Peyer's patch (tissue), 4 donors: ENCODE measurements around the gene CCL16. TPM values are rescaled to one million over a fixed set of nuclear protein-coding genes. Genes with fewer than 3 reads are reported as not detected.

Experiments
- DNase-seq, 3 donors: peaks; one replicate each; pipeline ENCODE4 v3.0.0-alpha.2; 2017 to 2019
- H3K27ac ChIP-seq, 4 donors: fragments of 200-600 bp; sonication (generic); one replicate each; pipeline ENCODE4 v1.5.1; 2016 to 2019
- H3K27me3 ChIP-seq, 2 donors: fragments of 200-600 bp; sonication (generic); one replicate each; pipeline ENCODE4 v1.5.1; 2019
- H3K36me3 ChIP-seq, 3 donors: fragments of 200-600 bp; sonication (generic); one replicate each; pipeline ENCODE4 v1.5.1; 2016 to 2019
- H3K4me1 ChIP-seq, 4 donors: fragments of 200-600 bp; sonication (generic); one replicate each; pipeline ENCODE4 v1.5.1; 2016 to 2019
- H3K4me3 ChIP-seq, 4 donors: fragments of 200-600 bp; sonication (generic); 1 replicate in 3 of 4; 2 replicates in 1 of 4; pipeline ENCODE4 v1.5.1; 2016 to 2019; ENCODE audit warnings: mild to moderate bottlenecking in 1 of 4
- H3K9me3 ChIP-seq, 4 donors: fragments of 200-600 bp; sonication (generic); one replicate each; pipeline ENCODE4 v1.5.1; 2016 to 2019; ENCODE audit warnings: mild to moderate bottlenecking in 1 of 4
- POLR2A ChIP-seq, 2 donors: fragments of 450-650 bp; IDR thresholded peaks; one replicate each; pipeline ENCODE4 v1.5.1; 2017; ENCODE audit warnings: antibody characterized with exemption in 2 of 2, mild to moderate bottlenecking in 2 of 2, moderate library complexity in 2 of 2
- total RNA-seq, 4 donors: library from RNA; depleted of rRNA; stranded (reverse); fragments of >200 nt; gene quantifications; one replicate each; pipeline ENCODE4 v1.1.0, GENCODE V29; 2016
- TF ChIP-seq, protein P1 (sequence below), 6 experiments: fragments of 450-650 bp in 4 of 6; fragments of 200-600 bp in 2 of 6; sonication (generic) in 1 of 6; IDR thresholded peaks; one replicate each; pipeline ENCODE4 v1.5.1; 2017 to 2019; ENCODE audit warnings: antibody characterized with exemption in 6 of 6, mild to moderate bottlenecking in 3 of 6, moderate library complexity in 1 of 6

The CCL16 gene
- total RNA-seq, 4 donors from 2014 or later, result 0.54 to 1.1 TPM; not detected in 2

DNA sequence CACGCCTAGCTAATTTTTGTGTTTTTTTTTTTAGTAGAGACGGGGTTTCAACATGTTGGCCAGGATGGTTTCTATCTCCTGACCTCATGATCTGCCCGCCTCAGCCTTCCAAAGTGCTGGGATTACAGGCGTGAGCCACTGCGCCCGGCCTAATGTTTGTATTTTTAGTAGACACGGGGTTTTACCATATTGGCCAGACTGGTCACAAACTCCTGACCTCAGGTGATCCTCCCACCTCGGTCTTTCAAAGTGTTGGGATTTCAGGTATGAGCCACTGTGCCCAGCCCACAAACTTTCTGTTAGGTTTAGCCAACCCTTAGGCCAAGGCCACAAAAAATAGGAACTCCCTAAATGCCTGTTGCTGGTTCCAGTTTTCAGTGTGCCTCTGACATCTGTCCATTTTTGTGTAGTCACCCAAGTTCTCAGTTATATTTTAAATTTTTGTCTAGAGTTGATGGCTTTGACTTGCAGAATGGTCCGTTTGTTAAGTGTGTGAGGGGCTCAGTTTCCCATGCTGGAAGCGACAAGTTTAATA is 12.7 kb downstream of the CCL16 start:
- TF ChIP-seq, protein P1, sequence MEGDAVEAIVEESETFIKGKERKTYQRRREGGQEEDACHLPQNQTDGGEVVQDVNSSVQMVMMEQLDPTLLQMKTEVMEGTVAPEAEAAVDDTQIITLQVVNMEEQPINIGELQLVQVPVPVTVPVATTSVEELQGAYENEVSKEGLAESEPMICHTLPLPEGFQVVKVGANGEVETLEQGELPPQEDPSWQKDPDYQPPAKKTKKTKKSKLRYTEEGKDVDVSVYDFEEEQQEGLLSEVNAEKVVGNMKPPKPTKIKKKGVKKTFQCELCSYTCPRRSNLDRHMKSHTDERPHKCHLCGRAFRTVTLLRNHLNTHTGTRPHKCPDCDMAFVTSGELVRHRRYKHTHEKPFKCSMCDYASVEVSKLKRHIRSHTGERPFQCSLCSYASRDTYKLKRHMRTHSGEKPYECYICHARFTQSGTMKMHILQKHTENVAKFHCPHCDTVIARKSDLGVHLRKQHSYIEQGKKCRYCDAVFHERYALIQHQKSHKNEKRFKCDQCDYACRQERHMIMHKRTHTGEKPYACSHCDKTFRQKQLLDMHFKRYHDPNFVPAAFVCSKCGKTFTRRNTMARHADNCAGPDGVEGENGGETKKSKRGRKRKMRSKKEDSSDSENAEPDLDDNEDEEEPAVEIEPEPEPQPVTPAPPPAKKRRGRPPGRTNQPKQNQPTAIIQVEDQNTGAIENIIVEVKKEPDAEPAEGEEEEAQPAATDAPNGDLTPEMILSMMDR (IDR thresholded peaks at IDR 0.05), result no peak
- TF ChIP-seq POLR2A (IDR thresholded peaks at IDR 0.05), result no peak
- Histone ChIP-seq H3K27ac (no peak overlapping the region), H3K27me3 (no peaks in the 10 kb centered on the region)

DNA sequence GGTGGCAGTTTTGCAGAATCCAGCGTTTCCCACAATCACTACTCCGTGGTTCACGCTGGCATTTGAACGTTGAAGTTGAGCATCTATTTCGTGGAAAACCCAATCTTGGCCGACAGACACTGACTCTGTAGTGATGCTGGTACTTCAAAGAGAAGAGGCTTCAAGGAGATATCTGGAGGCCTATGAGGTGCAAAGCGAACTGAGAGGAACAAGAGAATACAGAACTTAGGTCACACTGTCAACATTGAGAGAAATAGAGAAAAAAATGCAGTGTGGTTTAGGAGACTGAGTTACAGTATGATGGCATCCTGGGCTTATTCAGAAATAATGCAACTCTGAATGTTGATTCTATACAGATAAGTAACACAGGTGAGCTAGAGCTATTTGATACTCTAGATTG is 16.0 kb downstream of the CCL16 start:
- Histone ChIP-seq H3K27me3 (no peaks in the 10 kb centered on the region), H3K36me3 (no peaks in the 10 kb centered on the region), H3K4me3 (no peak overlapping the region), H3K9me3 (no peaks in the 10 kb centered on the region), H3K4me1 (peaks cover 0 to 8% (median 0%) of the 10 kb centered on the region in 4 donors), H3K27ac (no peak overlapping the region)
- TF ChIP-seq, protein P1 (IDR thresholded peaks at IDR 0.05), result no peak
- no peak for TF ChIP-seq POLR2A (IDR thresholded peaks at IDR 0.05)
- no peak for DNase-seq

More for the DNA sequence above, 12.7 kb downstream of the CCL16 start:
- H3K4me3 ChIP-seq, result no peak overlapping the region
- H3K36me3 ChIP-seq, result no peaks in the 10 kb centered on the region
- no peak for DNase-seq
- peaks cover 0 to 16% (median 0%) of the 10 kb centered on the region in 4 donors for H3K4me1 ChIP-seq
- H3K9me3 ChIP-seq, result no peaks in the 10 kb centered on the region

DNA sequence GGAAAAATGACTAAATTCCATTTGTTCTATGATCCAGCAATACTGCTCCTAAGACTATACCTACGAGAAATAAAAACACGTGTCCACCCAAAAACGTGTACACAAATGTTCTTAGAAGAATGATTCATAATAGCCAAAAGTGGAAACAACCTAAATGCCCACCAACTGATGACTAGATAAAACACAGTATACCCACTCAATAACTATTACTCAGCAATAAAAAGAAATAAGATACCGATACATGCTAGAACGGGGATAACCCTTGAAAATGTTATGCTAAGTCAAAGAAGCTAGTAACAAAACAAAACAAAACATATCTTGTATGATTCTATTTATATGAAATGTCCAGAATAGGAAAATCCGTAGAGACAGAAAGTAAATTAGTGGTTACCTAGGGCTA is 17.6 kb downstream of the CCL16 start:
- TF ChIP-seq, protein P1 (IDR thresholded peaks at IDR 0.05), result no peak
- TF ChIP-seq POLR2A (IDR thresholded peaks at IDR 0.05), result no peak
- Histone ChIP-seq H3K27ac (no peak overlapping the region), H3K36me3 (no peaks in the 10 kb centered on the region), H3K4me1 (no peaks in the 10 kb centered on the region), H3K4me3 (no peak overlapping the region), H3K9me3 (no peaks in the 10 kb centered on the region), H3K27me3 (no peaks in the 10 kb centered on the region)
- no peak for DNase-seq

DNA sequence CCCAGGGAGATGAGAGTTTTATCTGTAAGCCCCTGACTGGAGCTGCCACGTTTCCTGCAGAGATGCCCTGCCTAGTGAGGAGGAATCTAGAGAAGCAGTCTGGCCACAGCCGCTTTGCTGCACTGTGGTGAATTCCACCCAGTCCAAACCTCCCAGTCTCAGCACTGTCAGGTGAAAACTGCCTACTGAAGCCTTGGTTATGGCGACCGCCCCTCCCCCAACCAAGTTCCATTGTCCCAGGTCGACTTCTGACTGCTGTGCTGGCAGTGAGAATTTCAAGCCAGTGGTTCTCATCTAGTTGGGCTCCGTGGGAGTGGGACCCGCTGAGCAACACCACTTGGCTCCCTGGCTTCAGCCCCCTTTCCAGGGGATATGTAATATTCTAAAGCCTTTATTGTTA is 27.6 kb downstream of the CCL16 start:
- DNase-seq, result no peak
- Histone ChIP-seq H3K9me3 (no peaks in the 10 kb centered on the region), H3K27me3 (no peaks in the 10 kb centered on the region), H3K36me3 (no peaks in the 10 kb centered on the region), H3K4me3 (no peak overlapping the region), H3K4me1 (no peaks in the 10 kb centered on the region), H3K27ac (no peak overlapping the region)
- no peak for TF ChIP-seq POLR2A (IDR thresholded peaks at IDR 0.05)
- TF ChIP-seq, protein P1 (IDR thresholded peaks at IDR 0.05), result no peak

DNA sequence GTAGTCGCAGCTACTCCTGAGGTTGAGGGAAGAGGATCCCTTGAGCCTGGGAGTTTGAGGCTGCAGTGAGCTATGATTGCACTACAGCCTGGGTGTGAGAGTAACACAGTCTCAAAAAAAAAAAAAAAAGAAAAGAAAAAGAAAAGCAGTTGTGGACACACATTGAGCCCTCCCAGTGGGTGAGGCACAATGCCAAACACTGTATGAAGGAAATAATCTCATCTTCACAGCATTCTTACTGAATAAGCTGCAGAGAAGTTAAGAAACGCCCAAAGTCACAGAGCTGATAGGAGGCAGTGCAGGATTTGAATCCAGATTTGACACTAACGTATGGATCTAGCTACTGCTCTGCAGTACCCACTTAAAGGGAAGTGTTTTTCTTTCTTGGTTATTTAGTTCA is 31.9 kb downstream of the CCL16 start:
- no peak for DNase-seq

More for the DNA sequence above, 31.9 kb downstream of the CCL16 start:
- H3K27me3 ChIP-seq, result no peaks in the 10 kb centered on the region
- H3K4me3 ChIP-seq, result no peak overlapping the region
- no peaks in the 10 kb centered on the region for H3K9me3 ChIP-seq
- no peak overlapping the region for H3K27ac ChIP-seq
- TF ChIP-seq, protein P1 (IDR thresholded peaks at IDR 0.05), result no peak
- TF ChIP-seq POLR2A (IDR thresholded peaks at IDR 0.05), result no peak
- H3K36me3 ChIP-seq, result no peaks in the 10 kb centered on the region
- H3K4me1 ChIP-seq, result no peaks in the 10 kb centered on the region
